Measurements from ENCODE around the gene SH3RF1.

- TF ChIP-seq POLR2A (IDR thresholded peaks at IDR 0.05; ENCODE audit: low read depth, low read length) (no peak), TAF1 (IDR thresholded peaks at IDR 0.05; ENCODE audit: low read depth, low read length) (no peak), POLR2AphosphoS5 (IDR thresholded peaks at IDR 0.05; ENCODE audit: low read depth, low read length) (no peak), SPI1 (IDR thresholded peaks at IDR 0.05; ENCODE audit: low read depth, low read length) (no peak), POU2F2 (IDR thresholded peaks at IDR 0.05; ENCODE audit: low read depth, low read length) (no peak), PAX5 (IDR thresholded peaks at IDR 0.05; ENCODE audit: insufficient read depth, low read length, severe bottlenecking) (no peak)
Measured at GRCh38 chr4:169164669-169165415, 105.9 kb downstream of the SH3RF1 start.

Data from GM12891 (cell line).